Lung microvascular endothelial cell (primary cell): ENCODE data around the gene DHX29. TPM values are rescaled to one million over a fixed set of nuclear protein-coding genes. Genes with fewer than 3 reads are reported as not detected.

Experiments used
- DNase-seq, 2 donors: peaks; one replicate each; pipeline versions ENCODE4 v3.0.0 to v3.0.0-alpha.2; 2010; ENCODE audit warnings: low read depth in 2 of 2
- total RNA-seq: library from RNA; depleted of rRNA; stranded (reverse); fragments of >200 nt; gene quantifications from 2 replicates; pipeline ENCODE4 v1.2.1, GENCODE V29; 2014

Gene DHX29
- total RNA-seq, 1 donor from 2014 or later, result 16.5 TPM

DNA sequence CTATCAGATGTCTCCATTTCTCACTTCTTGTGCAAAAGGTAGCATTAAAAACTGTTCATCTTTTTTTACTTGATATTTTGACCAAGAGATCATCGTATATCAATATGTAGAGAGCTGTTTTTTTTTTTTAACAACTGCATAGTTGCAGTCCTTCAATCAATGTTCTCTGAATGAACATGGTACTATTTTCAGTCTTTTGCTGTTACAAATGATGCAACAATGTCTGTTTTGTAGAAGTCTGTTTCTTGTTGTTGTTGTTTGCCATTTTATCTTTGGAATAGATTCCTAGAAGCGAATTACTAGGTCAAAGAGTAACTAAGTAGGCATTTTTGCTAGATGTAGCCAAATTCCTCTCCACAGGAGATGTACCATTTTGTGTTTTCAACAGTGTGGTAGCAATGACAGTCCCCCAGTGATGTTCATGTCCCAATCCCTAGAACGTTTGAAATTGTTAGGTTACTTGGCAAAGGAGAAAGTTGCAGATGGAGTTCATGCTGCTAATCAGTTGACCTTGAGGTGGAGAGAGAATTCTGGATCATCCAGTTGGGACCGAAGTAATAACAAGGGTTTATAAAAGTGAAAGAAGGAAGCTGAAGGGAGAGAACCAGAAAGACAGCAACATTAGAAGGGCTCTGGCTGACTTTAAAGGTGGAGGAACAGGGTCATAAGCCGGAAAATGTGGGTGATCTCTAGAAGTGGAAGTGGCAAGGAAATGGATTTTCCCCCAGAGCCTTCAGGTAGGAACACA is 6.5 kb upstream of the DHX29 start:
- DNase-seq, result no peak

DNA sequence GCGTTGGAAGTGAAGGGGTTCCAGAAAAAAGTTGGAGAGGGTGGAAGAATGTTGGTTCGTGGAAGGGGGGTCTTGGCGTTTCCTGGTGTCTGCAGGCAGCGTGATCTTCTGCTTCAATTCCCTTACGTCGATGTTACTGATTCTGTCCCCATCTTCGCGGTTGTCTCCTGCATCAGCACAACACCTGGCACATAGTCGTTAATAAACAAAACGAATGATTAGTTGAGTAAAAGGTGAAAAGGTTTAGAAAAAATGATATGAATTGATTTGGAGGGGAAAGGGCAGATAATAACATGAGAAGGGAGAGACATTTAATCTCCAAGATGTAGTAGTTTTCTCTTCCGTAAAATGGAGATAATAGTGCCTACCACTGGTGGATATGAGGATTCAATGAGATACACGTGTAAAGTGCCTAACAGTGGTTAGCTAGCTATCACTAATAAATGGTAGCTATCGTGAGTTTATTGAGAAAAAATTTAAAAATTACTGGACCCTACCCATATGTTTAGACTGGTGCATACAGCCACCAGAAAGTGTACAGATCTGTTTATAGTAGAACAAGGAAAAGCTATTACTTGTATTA is 851 bp upstream of the DHX29 start:
- peak; percentile 41 for DNase-seq

DNA sequence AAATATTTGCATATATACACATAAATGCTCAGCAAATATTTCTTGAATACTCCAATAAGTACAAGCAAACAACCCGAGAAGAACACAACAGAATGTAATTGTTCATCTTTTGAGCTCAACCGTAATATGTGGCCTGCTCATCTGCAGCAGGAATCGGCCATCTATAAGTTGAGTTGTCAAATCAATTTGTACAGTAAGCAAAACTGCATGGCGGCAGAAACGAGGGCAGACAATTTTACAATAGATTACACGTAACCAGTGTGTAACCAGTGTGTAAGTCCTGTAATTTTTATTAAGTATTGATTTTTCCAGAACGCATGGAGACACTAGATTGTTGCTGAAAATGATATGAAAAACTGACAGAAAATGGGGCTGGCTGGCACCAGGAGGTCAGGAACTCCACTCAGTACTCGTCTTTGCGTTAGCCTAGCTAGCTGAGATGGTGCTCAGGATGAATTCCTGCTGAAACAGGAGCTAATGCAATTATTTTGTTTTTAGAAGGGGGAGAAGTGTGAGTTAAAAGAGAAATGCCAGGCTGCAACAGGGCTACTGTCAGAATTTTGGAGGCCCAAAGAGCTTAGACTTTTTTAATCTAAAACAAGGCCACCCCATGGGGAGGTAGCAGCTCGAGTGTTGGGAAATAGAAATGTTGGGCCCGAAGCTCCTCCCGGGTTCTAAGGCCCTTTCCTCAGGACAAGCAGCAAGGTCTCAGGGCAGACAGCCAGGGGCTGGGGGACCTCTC is 682 bp downstream of the DHX29 start:
- peak; percentile 17 to 23 for DNase-seq

DNA sequence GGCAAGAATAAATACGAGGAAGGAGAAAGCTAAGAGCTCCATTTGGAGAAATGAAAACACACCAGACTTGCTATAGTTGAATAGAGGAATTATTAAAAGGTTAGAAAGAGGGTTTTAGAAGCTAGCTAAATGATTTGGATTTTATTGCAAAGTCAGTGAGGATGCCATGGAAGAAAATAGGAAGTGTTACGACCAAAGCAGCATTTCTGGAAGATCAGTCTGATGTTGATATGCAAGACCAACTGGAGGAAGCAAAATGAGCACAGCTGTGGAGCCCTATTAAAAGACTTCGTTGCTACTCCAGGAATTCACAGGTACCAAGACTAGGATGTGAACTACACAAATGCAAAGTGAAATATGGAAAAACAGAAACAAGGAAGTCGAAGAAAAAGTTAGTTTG is 2.1 kb downstream of the DHX29 start:
- DNase-seq, result no peak

DNA sequence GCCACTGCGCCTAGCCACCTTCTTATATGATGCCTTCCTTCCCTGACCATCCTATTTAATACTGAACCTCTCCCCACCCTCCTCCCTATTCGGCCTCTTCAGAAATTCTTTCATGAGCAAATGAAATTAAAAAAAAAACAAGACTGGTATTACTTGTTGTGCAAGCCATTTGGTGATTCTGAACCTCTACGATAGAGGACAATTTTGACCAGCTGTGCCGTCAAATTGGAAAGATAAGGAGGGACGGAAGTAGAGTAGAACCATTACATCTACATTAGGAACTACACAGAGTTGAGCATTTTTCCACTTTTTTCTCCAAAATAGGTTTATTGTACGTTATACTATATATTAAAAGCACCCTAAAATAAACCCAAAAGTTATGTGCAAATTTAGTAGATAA is 2.9 kb downstream of the DHX29 start:
- no peak for DNase-seq

DNA sequence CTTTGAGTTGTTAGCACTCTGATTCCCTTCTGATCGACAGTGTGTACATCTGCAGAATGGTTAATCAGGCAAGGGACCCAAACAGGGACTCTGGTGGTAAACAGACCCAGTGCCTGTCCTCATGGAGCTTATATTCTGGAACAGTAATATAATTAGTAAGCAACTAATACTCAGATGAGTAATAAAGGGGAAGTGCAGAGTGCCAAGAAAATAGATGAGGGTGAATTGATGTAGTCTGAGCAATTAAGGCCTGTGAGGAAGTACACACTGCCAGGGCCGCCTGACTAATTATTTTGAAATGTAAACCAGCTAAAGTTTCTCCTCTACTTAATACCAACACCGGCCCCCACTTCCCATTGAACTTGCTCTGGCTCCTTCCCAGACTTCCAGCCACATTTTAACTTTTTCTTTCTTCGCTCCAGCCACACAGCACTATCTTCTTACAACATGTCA is 4.2 kb downstream of the DHX29 start:
- DNase-seq, result peak; percentile 11 to 95

DNA sequence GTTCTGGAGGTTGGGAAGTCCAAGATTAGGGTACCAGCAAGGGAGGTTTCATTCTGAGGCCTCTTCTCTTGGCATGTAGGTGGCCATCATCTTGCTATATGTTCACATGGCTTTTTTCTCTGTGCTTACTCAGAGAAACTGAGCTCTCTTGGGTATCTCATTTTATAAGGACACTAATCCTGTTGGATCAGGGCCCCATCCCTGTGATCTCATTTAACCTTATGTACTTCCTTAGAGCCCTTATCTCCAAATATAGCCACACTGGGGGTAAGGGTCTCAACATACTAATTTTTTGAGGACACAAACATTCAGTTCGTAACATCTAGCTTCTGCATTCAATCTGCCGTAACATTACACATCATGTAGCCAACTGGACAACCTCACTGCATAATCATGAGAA is 6.6 kb downstream of the DHX29 start:
- DNase-seq, result no peak

DNA sequence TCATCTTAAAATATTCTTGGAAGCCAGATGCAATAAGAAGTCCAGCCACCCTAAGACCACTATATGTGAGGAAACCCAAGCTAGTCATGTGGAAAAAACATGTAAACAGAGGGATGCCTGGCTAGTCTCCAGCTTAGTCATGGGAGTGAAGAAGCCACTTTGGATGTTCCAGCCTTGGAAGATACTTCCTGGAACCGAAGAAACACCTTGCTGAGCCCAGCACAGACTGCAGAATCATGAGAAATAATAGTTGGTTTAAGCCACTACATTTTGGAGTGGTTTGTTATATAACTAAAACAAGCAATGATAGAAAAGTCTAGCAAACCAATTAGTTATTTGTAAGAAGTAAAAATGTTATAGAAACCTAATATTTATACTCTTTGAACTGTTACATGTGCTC is 12.6 kb downstream of the DHX29 start:
- no peak for DNase-seq

DNA sequence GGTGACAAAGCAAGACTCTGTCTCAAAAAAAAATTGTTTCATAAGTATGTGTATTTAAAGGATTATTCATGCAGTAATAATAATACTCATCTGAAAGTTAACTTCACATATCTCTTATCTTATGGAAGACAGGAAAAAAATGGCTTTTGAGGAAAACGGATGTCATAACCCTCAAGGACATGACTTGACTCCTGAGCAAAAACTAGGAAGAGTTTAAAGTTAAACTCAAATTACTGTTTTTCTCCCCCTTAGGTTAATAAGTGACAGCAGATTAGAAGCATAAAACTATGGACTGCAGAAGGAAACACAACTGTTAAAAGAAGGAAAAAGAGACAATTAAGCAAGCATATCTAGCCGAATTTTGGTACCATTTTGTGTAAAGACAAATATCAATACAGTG is 16.5 kb downstream of the DHX29 start:
- no peak for DNase-seq

DNA sequence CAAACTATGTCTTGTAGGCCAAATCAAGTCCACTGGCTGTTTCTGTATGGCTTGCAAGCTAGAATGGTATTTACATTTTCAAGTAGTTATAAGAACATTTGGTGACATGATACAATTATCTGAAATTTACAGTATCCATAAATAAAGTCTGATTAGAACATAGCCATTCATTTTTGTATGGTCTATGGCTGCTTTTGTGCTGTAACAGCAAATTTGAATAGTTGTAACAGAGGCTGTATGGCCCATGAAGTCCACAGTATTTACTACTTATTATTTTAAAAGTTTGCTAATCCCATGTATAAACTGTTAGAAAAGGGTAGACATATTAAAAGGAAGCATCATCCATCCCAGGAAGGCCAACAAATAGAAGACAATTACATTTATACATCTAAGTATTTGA is 17.7 kb downstream of the DHX29 start:
- DNase-seq, result no peak

DNA sequence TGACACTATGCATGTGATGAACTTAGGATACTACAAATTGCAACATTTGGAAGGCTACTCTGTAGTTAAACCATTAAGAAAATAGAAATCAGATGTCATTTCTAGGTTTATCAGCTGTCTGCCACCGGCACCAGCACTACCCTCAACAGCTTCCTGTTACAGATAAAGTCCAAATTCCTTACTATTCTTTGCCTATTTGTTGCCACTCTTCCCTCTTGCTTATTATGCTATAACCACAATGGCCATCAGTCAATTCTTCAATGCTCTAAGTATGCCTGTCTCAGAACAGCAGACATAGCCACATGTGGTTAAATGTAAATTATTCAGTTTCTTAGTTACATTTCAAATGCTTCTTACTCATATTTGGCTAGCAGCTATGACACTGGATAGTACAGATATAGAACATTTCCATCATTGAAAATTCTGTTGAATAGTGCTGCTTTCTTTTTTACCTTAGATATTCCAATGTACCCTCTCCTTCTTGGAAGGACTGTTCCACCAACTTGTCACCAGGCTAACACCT is 21.0 kb downstream of the DHX29 start:
- no peak for DNase-seq

DNA sequence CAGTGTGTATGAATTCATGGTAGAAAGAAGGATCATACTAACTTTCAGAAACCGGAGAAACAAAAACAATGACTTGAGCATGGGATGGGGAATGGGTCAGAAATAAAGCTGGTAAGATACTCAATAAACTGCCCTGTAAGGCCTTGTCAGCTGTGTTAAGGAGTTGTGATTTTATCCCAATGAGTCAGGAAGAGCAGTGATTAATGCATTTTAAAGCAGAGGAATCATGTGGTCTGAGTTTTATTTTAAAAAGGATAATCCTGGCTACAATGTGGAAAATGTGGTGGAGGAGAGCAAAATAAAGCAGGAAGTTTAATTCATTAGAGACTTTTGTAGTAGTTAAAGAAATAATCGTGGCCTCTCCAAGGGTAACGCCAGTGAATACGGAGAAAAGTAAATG is 28.7 kb downstream of the DHX29 start:
- DNase-seq, result peak in 1 of 2 donors; percentile 14

DNA sequence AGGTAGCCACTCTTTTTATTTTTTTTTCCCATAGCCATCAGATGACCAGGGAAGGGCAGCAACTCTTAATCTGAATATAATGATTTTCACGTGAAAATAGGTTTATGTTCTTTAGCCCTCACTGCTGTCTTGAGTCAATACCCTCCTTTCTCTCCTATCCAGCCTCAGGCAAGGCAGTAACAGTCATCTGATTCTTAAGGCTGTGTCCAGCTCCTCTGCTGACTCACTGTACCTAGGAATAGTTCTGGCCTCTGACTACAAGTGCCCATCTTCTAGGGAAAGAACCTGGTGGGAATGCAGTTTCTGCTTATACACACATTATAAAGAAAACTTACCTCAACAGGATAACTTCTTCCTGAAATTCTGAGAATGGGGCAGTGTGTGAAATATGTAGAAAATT is 30.7 kb downstream of the DHX29 start:
- peak in 1 of 2 donors; percentile 12 for DNase-seq

DNA sequence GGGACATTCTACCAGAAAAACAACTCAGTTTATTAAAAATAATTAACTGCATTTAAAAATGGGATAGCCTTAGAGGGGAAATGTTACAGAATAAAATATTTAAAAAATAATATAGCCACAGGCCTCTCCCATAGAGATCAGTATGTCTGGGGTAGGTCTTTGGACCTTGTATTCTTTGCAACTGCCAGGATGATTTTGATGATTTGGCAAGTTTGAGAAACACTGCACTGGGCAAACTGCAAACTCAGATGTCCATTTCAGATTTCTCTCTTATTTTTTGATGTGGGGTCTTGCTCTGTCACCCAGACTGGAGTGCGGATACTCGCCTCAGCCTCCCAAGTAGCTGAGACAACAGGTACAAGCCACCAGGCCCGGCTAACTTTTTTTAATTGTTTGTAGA is 49.2 kb downstream of the DHX29 start:
- no peak for DNase-seq

DNA sequence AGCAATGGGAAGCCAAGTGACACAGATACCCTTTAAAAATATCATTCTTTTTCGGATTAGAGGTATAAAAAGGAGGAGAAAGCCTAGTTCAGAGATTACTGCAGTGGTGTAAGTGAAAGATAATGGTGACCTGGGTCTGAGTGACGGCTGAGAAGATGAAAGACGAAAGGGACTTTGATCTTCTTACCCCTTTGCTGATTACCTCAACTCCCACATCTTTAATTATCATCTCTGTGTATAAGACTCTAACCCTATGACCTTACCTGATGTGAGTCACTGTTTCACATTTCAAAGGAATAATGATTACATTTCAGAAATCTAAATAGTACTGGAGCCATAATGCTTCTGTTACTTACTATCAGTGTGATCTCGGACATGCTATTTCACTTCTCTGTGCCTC is 52.7 kb downstream of the DHX29 start:
- no peak for DNase-seq

DNA sequence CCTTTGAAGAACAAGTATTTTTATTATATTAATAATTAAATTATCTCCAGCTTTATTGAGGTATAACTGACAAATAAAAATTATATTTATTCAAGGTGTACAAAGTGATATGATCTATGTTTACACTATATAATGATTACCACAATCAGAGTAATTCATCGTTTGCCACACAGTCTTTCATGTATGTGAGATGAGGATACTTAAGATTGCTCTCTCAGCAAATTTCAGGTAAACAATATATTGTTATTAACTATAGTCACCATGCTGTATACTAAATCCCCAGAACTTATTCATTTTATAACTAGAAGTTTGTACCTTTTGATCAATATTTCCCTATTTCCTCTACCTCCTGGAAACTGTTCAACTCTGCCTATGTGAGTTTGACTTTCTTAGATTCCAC is 57.4 kb downstream of the DHX29 start:
- no peak for DNase-seq

DNA sequence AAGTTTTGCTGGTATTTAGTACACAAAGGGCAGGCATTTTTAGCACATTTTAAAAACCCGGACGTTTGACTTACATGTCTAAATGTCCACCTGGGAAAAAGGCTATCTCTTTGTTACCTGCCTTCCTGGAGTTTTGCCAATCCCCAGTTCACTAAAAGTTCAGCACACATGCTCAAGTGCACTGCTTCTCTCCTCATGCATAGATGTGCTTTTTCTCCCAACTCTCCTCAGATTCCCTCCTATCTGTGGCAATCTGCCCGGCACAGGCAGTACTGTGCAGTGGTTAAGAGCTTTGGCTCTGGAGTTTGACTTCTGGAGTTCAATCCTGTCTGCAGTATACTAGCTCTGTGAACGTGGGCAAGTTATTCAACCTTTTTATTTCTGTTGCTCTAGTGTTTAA is 65.7 kb downstream of the DHX29 start:
- no peak for DNase-seq

DNA sequence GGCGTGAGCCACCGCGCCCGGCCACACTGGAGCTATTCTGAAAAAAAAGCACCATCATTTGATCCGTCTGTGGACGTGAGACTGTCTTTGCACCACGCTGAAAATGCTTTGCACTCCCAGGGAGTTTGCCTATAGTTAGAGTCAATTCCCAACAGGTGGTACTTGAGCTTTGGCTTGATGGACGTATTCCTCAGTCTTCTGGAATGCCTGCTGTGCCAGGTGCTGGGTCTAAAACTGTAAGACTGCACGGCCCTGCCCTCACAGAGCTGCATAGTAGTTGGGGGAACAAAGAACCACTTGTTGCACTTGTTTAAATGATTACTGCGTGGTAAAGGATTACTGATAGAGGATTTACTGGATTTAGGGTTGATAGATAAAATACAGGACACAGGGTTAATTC is 70.7 kb downstream of the DHX29 start:
- no peak for DNase-seq

DNA sequence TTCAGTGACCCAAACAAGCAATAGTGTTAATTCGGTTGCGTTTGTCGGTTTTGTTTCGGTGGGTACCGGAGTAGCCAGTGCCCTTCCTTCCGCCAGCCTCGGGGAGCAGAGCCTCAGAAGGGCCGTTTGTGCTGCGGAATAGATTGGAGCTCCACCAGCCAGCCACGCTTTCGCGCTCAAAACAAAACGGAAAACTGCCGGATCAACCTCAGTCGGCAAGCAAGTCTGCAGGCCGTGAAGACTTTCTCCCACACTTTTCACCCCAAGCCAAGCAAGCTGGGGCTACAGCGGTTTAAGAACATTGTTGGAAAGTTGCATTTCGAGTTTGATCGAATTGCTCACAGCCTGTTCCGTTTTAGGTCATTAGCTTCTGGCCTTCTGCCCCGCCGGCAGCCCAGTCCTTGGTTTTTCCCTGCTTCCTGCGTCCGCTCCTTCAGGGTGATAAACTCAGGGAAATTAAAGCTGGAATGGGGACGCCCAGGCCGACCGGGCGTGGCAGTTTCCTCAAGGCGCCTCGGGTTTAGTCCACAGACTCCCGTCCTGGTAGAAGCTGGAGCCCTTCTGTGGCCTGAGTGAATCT is 73.3 kb downstream of the DHX29 start:
- DNase-seq, result peak in 1 of 2 donors; percentile 42

DNA sequence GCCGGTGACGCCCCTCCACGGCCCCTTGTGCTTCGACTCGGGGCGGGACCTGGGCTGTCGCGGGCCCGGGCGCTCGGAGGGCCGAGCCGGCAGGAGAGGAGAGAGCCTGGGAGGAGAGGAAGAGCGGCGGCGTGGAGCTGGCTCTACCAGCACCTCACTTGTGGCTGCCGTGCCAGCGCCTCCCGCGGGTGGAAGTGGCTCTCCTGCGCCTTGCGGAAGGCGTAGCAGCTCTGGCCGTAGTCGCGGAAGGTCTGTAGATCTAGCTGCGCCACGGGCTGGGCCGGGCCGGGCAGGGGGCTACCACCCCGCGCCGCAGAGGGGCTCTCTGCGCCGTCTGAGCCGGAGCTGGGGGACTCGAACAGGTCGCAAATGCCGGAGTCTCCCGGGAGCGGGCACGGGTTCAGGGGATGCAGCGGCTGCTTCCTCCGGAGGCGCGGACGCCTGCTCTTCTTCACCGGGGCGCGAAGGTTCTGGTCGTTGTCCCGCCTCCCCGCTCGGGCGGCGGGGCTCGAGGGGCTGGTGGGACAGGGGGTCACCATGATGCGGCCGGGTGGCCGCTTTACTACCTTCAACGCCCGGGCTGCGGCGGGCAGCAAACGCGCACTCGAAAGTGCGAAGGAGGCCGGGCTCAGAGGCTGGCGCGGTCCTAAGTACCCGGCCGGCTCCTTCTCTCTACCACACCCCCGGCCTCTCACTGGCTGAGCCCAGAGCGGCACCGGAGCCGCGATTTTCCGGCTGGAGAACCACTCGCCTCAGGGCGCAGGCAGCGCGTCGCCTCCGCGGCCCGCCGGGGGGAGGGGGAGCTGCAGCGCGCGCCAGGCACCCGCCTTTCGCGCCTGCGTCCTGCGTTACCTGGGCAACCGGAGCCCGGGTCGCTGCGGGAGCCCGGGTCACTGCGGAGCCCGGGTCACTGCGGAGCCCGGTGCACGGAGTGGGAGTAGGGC is 74.2 kb downstream of the DHX29 start, which contains the start of gene CCNO:
Gene CCNO (minus strand): TSS at position 624 of the 944 bp plus-strand sequence. CDS start 85 bp downstream, at position 539.
- peak; percentile 51 to 87 for DNase-seq
